HG02885 (cell line): Measurements from ENCODE around the gene MTMR3.

Experiments used
- ATAC-seq: cut with Tn5 transposase; IDR thresholded peaks from one replicate; pipeline ENCODE4 v1.9.1; 2021; ENCODE audit warnings: mild to moderate bottlenecking; ENCODE audit not compliant: unreplicated experiment, poor library complexity

The MTMR3 gene

GRCh38 chr22:30020511-30020910, 137.5 kb downstream of the MTMR3 start:
- ATAC-seq = no peak

- no peak for ATAC-seq
Observed at GRCh38 chr22:30021338-30021737, 138.4 kb downstream of the MTMR3 start.

GRCh38 chr22:30021881-30022619, 139.1 kb downstream of the MTMR3 start:
- no peak for ATAC-seq

- no peak for ATAC-seq
Observed at GRCh38 chr22:30023099-30023660, 140.2 kb downstream of the MTMR3 start.

GRCh38 chr22:30024231-30024630, 141.3 kb downstream of the MTMR3 start:
- ATAC-seq = no peak

- ATAC-seq = no peak
Observed at GRCh38 chr22:30025221-30025620, 142.2 kb downstream of the MTMR3 start.

- no peak for ATAC-seq
Observed at GRCh38 chr22:30026756-30027155, 143.8 kb downstream of the MTMR3 start.

GRCh38 chr22:30027169-30027568, 144.2 kb downstream of the MTMR3 start:
- ATAC-seq = no peak

- ATAC-seq = no peak
Observed at GRCh38 chr22:30027791-30028190, 144.8 kb downstream of the MTMR3 start.

GRCh38 chr22:30028731-30029130, 145.8 kb downstream of the MTMR3 start:
- no peak for ATAC-seq

- no peak for ATAC-seq
Observed at GRCh38 chr22:30029512-30029911, 146.5 kb downstream of the MTMR3 start.

GRCh38 chr22:30030329-30030728, 147.4 kb downstream of the MTMR3 start:
- ATAC-seq = no peak

GRCh38 chr22:30031328-30031727, 148.4 kb downstream of the MTMR3 start:
- no peak for ATAC-seq

GRCh38 chr22:30031764-30032455, 148.9 kb downstream of the MTMR3 start:
- no peak for ATAC-seq

- no peak for ATAC-seq
Observed at GRCh38 chr22:30033137-30033536, 150.2 kb downstream of the MTMR3 start.

- ATAC-seq = no peak
Observed at GRCh38 chr22:30033901-30034300, 150.9 kb downstream of the MTMR3 start.

GRCh38 chr22:30036656-30037055, 153.7 kb downstream of the MTMR3 start:
- no peak for ATAC-seq

- no peak for ATAC-seq
Observed at GRCh38 chr22:30038219-30038618, 155.2 kb downstream of the MTMR3 start.

- no peak for ATAC-seq
Observed at GRCh38 chr22:30040499-30041260, 157.7 kb downstream of the MTMR3 start.

GRCh38 chr22:30041475-30041874, 158.5 kb downstream of the MTMR3 start:
- no peak for ATAC-seq

GRCh38 chr22:30041881-30042280, 158.9 kb downstream of the MTMR3 start:
- ATAC-seq = no peak
